D721Med (cell line): ENCODE measurements around the gene JDP2.

Experiments
- DNase-seq: peaks from one replicate; pipeline ENCODE4 v3.0.0; 2011; ENCODE audit warnings: low spot score; ENCODE audit not compliant: insufficient read length
- FAIRE-seq: peaks from 2 replicates; lab custom pipeline; 2011; peaks lifted over from hg19 to GRCh38; lab: Jason Lieb, UNC
- TF ChIP-seq, protein P1 (sequence below): IDR thresholded peaks from 2 replicates; pipeline ENCODE4 v1.5.1; 2012; ENCODE audit warnings: mild to moderate bottlenecking, control low read depth; ENCODE audit not compliant: insufficient read depth; ENCODE audit errors: missing control alignments

Gene JDP2

DNA sequence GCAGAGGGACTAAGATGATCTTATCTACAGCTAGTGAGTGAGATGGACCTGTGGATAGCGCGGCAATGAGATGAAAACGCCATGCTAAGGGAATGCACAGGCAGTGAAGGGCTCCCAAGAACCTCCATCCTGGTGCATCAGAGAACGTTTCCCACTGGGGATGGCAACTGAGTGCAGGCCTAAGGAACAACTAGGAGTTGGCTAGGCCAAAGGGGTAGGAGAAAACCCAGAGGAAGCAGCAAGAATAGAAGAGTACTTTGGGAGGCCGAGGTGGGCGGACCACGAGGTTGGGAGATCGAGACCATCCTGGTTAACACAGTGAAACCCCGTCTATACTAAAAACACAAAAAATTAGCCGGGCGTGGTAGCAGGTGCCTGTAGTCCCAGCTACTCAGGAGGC is 69.9 kb downstream of the JDP2 start:
- TF ChIP-seq, protein P1, sequence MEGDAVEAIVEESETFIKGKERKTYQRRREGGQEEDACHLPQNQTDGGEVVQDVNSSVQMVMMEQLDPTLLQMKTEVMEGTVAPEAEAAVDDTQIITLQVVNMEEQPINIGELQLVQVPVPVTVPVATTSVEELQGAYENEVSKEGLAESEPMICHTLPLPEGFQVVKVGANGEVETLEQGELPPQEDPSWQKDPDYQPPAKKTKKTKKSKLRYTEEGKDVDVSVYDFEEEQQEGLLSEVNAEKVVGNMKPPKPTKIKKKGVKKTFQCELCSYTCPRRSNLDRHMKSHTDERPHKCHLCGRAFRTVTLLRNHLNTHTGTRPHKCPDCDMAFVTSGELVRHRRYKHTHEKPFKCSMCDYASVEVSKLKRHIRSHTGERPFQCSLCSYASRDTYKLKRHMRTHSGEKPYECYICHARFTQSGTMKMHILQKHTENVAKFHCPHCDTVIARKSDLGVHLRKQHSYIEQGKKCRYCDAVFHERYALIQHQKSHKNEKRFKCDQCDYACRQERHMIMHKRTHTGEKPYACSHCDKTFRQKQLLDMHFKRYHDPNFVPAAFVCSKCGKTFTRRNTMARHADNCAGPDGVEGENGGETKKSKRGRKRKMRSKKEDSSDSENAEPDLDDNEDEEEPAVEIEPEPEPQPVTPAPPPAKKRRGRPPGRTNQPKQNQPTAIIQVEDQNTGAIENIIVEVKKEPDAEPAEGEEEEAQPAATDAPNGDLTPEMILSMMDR = no peak
- DNase-seq (no peak), FAIRE-seq (no peak)

- TF ChIP-seq, protein P1 = no peak
- DNase-seq (no peak), FAIRE-seq (no peak)
Observed at GRCh38 chr14:75499084-75499875, 71.5 kb downstream of the JDP2 start.

DNA sequence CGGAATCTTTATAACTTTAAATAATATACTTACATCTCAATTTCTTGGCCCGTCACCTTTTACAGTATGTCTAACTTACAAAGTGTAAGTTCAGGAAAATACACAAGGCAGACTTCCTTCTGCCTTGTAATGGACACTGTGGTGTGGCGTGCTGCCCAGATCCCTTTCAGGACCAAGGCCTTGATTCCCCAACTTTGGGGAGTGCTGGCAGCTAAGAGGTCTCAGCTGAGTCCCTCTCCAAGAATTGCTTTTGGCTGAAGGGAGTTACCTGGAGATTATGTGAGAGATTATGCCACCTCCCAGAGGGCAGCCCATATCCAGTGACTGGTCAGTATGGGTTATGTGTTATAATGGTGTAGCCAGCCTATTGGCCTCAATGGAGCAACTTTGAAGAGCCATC is 73.3 kb downstream of the JDP2 start:
- FAIRE-seq (no peak), DNase-seq (no peak)
- TF ChIP-seq, protein P1 = no peak

DNA sequence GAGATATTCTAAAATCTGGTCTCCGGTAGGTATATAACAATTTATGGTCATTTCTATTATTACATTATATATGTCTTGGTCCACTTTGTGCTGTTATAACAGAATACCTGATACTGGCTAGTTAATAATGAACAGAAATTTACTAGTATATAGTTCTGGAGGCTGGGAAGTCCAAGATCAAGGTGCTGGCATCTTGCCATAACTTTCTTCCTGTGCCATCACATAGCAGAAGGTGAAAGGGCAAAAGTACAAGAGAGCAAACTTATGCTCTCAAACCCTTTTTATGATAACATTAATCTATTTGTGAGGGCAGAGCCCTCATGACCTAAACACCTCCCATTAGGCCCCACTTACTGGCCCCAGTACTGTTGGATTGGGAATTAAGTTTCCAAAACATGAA is 76.6 kb downstream of the JDP2 start:
- TF ChIP-seq, protein P1 = no peak
- DNase-seq (no peak), FAIRE-seq (no peak)

GRCh38 chr14:75506930-75507329 is 79.1 kb downstream of the JDP2 start:
- TF ChIP-seq, protein P1 = no peak
- no peak for DNase-seq
- no peak for FAIRE-seq

DNA sequence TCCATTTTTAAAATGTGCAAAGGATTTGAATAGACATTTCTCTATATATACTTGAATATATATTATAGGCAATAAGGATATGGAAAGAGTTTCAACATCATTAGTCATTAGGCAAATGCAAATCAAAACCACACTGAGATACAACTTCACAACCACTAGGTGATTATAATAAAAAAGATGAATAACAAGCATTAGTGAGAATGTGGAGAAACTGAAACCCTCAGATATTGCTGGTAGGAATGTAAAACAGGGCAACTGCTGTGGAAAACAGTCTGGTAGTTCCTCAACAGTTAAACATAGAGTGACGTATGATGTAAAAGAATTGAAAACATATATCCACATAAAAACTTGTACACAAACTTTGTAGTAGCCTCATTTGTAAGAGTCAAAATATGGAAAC is 82.7 kb downstream of the JDP2 start:
- TF ChIP-seq, protein P1 = no peak
- FAIRE-seq (no peak), DNase-seq (no peak)

DNA sequence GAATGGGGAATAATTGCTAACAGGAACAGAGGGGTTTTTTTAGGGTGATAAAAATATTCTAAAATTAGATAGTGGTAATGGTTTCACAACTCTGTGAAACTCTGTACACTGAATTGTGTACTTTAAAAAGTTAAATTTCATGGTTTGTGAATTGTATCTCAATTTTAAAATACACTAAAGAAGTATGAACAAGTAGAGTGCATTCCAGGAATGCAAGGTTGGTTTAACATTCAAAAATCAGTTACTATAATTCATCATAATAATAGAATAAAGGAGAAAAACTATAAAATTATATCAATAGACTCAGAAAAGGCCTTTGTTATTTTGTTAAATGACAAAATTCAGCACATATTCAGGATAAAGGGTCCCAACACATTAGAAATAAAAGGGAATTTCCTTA is 83.4 kb downstream of the JDP2 start:
- TF ChIP-seq, protein P1 = no peak
- DNase-seq (no peak), FAIRE-seq (no peak)
